Neural cell (in vitro differentiated cells): Measurements from ENCODE around the gene NKAIN2.
"Not testable (repeated sequence)": the region's sequence is repeated elsewhere in the genome, so short reads cannot be mapped to it uniquely, and the experiment has no call there.

Experiments
- EP300 ChIP-seq: fragments of 450-650 bp; conservative IDR thresholded peaks from 2 replicates; pipeline ENCODE4 v1.6.1; 2014; ENCODE audit warnings: antibody characterized with exemption, mild to moderate bottlenecking, moderate library complexity; ENCODE audit not compliant: poor library complexity, severe bottlenecking
- EZH2 ChIP-seq: fragments of 200-600, 300-800 bp; shearing (Covaris generic), sonication (generic); IDR thresholded peaks from 2 replicates; pipeline ENCODE4 v1.6.1; 2014; ENCODE audit warnings: antibody characterized with exemption, low read length, borderline replicate concordance, mild to moderate bottlenecking; ENCODE audit not compliant: insufficient read depth, poor library complexity, severe bottlenecking
- MXI1 ChIP-seq: fragments of 450-650 bp; conservative IDR thresholded peaks from 2 replicates; pipeline ENCODE4 v1.6.1; 2014; ENCODE audit warnings: antibody characterized with exemption, mild to moderate bottlenecking; ENCODE audit not compliant: poor library complexity, severe bottlenecking
- POLR2AphosphoS5 ChIP-seq: IDR thresholded peaks from 2 replicates; pipeline ENCODE4 v1.6.1; 2012
- RAD21 ChIP-seq: fragments of 450-650 bp; conservative IDR thresholded peaks from 2 replicates; pipeline ENCODE4 v1.6.1; 2014; ENCODE audit warnings: antibody characterized with exemption, mild to moderate bottlenecking, moderate library complexity
- TAF1 ChIP-seq: IDR thresholded peaks from 2 replicates; pipeline ENCODE4 v1.6.1; 2012; ENCODE audit warnings: low read depth
- TF ChIP-seq, protein P1 (sequence below): fragments of 450-650 bp; IDR thresholded peaks from 2 replicates; pipeline ENCODE4 v1.5.1; 2014; ENCODE audit warnings: antibody characterized with exemption, mild to moderate bottlenecking, moderate library complexity; ENCODE audit not compliant: poor library complexity, severe bottlenecking
- TF ChIP-seq, protein P2 (sequence below): IDR thresholded peaks from 2 replicates; pipeline ENCODE4 v1.6.1; 2012; ENCODE audit warnings: borderline replicate concordance

- TF ChIP-seq TAF1, RAD21, MXI1, EZH2, EP300, POLR2AphosphoS5: not testable (repeated sequence)
- TF ChIP-seq, protein P1, sequence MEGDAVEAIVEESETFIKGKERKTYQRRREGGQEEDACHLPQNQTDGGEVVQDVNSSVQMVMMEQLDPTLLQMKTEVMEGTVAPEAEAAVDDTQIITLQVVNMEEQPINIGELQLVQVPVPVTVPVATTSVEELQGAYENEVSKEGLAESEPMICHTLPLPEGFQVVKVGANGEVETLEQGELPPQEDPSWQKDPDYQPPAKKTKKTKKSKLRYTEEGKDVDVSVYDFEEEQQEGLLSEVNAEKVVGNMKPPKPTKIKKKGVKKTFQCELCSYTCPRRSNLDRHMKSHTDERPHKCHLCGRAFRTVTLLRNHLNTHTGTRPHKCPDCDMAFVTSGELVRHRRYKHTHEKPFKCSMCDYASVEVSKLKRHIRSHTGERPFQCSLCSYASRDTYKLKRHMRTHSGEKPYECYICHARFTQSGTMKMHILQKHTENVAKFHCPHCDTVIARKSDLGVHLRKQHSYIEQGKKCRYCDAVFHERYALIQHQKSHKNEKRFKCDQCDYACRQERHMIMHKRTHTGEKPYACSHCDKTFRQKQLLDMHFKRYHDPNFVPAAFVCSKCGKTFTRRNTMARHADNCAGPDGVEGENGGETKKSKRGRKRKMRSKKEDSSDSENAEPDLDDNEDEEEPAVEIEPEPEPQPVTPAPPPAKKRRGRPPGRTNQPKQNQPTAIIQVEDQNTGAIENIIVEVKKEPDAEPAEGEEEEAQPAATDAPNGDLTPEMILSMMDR = not testable (repeated sequence)
- TF ChIP-seq, protein P2, sequence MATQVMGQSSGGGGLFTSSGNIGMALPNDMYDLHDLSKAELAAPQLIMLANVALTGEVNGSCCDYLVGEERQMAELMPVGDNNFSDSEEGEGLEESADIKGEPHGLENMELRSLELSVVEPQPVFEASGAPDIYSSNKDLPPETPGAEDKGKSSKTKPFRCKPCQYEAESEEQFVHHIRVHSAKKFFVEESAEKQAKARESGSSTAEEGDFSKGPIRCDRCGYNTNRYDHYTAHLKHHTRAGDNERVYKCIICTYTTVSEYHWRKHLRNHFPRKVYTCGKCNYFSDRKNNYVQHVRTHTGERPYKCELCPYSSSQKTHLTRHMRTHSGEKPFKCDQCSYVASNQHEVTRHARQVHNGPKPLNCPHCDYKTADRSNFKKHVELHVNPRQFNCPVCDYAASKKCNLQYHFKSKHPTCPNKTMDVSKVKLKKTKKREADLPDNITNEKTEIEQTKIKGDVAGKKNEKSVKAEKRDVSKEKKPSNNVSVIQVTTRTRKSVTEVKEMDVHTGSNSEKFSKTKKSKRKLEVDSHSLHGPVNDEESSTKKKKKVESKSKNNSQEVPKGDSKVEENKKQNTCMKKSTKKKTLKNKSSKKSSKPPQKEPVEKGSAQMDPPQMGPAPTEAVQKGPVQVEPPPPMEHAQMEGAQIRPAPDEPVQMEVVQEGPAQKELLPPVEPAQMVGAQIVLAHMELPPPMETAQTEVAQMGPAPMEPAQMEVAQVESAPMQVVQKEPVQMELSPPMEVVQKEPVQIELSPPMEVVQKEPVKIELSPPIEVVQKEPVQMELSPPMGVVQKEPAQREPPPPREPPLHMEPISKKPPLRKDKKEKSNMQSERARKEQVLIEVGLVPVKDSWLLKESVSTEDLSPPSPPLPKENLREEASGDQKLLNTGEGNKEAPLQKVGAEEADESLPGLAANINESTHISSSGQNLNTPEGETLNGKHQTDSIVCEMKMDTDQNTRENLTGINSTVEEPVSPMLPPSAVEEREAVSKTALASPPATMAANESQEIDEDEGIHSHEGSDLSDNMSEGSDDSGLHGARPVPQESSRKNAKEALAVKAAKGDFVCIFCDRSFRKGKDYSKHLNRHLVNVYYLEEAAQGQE = not testable (repeated sequence)
Measured at GRCh38 chr6:124167249-124167648, 363.6 kb downstream of the NKAIN2 start.
